Measurements from ENCODE around the gene CASK. TPM values are rescaled to one million over a fixed set of nuclear protein-coding genes. Genes with fewer than 3 reads are reported as not detected.

The CASK gene
- total and polyA plus RNA-seq, 4 experiments from 2014 or later = 3.8 to 116 (median 68.6) TPM

- peak overlapping the region in 2 of 7 donors; percentile 5 to 48 for H3K27ac Mint-ChIP-seq
Measured at GRCh38 chrX:41672643-41673042, 250.7 kb downstream of the CASK start.

GRCh38 chrX:41671082-41671481 lies 252.3 kb downstream of the CASK start:
- H3K4me3 Mint-ChIP-seq = no peak overlapping the region

More at GRCh38 chrX:41672643-41673042, 250.7 kb downstream of the CASK start:
- H3K4me1 Mint-ChIP-seq = peaks cover 6 to 20% (median 11%) of the 10 kb centered on the region in 4 donors
- Histone ChIP-seq H3K9me3 (ENCODE audit: control insufficient read depth in 1 of 2, low read length in 2 of 2) (no peaks in the 10 kb centered on the region), H3K27ac (ENCODE audit: low read depth, low read length) (no peak overlapping the region), H3K36me3 (ENCODE audit: insufficient read depth, low read length) (no peaks in the 10 kb centered on the region), H3K27me3 (ENCODE audit: insufficient read depth, low read length) (no peaks in the 10 kb centered on the region), H3K4me1 (ENCODE audit: insufficient read depth, low read length) (no peaks in the 10 kb centered on the region), H3K4me3 (ENCODE audit: low read length in 2 of 2) (no peak overlapping the region)
- ChIA-PET CTCF (ENCODE audit: partially characterized antibody) (no interaction called here), POLR2A (ENCODE audit: partially characterized antibody) (no interaction called here)
- no peak overlapping the region for H3K4me3 Mint-ChIP-seq
- intact Hi-C loops (cut with micrococcal nuclease) = no loop called here
- no peaks in the 10 kb centered on the region for H3K27me3 Mint-ChIP-seq
- DNase-seq = no peak
- H3K9me3 Mint-ChIP-seq = peaks cover 0 to 4% (median 0%) of the 10 kb centered on the region in 8 donors
- peaks cover 12 to 29% of the 10 kb centered on the region in 2 donors for H3K36me3 Mint-ChIP-seq

GRCh38 chrX:41670112-41670511 lies 253.2 kb downstream of the CASK start:
- no peaks in the 10 kb centered on the region for H3K36me3 ChIP-seq (ENCODE audit: insufficient read depth, low read length)
- H3K36me3 Mint-ChIP-seq = peaks cover 13 to 35% of the 10 kb centered on the region in 2 donors
- no peaks in the 10 kb centered on the region for H3K9me3 ChIP-seq (ENCODE audit: control insufficient read depth in 1 of 2, low read length in 2 of 2)
- no peaks in the 10 kb centered on the region for H3K9me3 Mint-ChIP-seq
- no peak overlapping the region for H3K4me3 ChIP-seq (ENCODE audit: low read length in 2 of 2)
- no peaks in the 10 kb centered on the region for H3K27me3 ChIP-seq (ENCODE audit: insufficient read depth, low read length)
- no peak for DNase-seq
- no peak overlapping the region for H3K27ac Mint-ChIP-seq
- H3K27me3 Mint-ChIP-seq = no peaks in the 10 kb centered on the region
- H3K27ac ChIP-seq (ENCODE audit: low read depth, low read length) = no peak overlapping the region
- intact Hi-C loops (cut with micrococcal nuclease) = no loop called here
- CTCF ChIA-PET (ENCODE audit: partially characterized antibody) = no interaction called here
- H3K4me1 Mint-ChIP-seq = peaks cover 8 to 32% (median 20%) of the 10 kb centered on the region in 4 donors
- POLR2A ChIA-PET (ENCODE audit: partially characterized antibody) = no interaction called here
- H3K4me1 ChIP-seq (ENCODE audit: insufficient read depth, low read length) = peaks cover 10% of the 10 kb centered on the region
- no peak overlapping the region for H3K4me3 Mint-ChIP-seq

More at GRCh38 chrX:41671082-41671481, 252.3 kb downstream of the CASK start:
- CTCF ChIA-PET (ENCODE audit: partially characterized antibody) = no interaction called here
- Mint-ChIP-seq H3K9me3 (no peaks in the 10 kb centered on the region), H3K27ac (peak overlapping the region in 2 of 7 donors; percentile 32 to 35), H3K4me1 (peaks cover 8 to 31% (median 18%) of the 10 kb centered on the region in 4 donors), H3K27me3 (no peaks in the 10 kb centered on the region), H3K36me3 (peaks cover 12 to 28% of the 10 kb centered on the region in 2 donors)
- no peak overlapping the region for H3K27ac ChIP-seq (ENCODE audit: low read depth, low read length)
- POLR2A ChIA-PET (ENCODE audit: partially characterized antibody) = no interaction called here
- no peak overlapping the region for H3K4me3 ChIP-seq (ENCODE audit: low read length in 2 of 2)
- H3K4me1 ChIP-seq (ENCODE audit: insufficient read depth, low read length) = peaks cover 9% of the 10 kb centered on the region
- no peaks in the 10 kb centered on the region for H3K36me3 ChIP-seq (ENCODE audit: insufficient read depth, low read length)
- no peaks in the 10 kb centered on the region for H3K9me3 ChIP-seq (ENCODE audit: control insufficient read depth in 1 of 2, low read length in 2 of 2)
- intact Hi-C loops (cut with micrococcal nuclease) = no loop called here
- DNase-seq = no peak
- no peaks in the 10 kb centered on the region for H3K27me3 ChIP-seq (ENCODE audit: insufficient read depth, low read length)

- H3K27me3 ChIP-seq (ENCODE audit: insufficient read depth, low read length) = no peaks in the 10 kb centered on the region
- no peaks in the 10 kb centered on the region for H3K36me3 ChIP-seq (ENCODE audit: insufficient read depth, low read length)
- DNase-seq = no peak
- no peaks in the 10 kb centered on the region for H3K9me3 ChIP-seq (ENCODE audit: control insufficient read depth in 1 of 2, low read length in 2 of 2)
- intact Hi-C loops (cut with micrococcal nuclease) = no loop called here
- Mint-ChIP-seq H3K36me3 (peaks cover 17 to 40% of the 10 kb centered on the region in 2 donors), H3K27me3 (no peaks in the 10 kb centered on the region), H3K27ac (peak overlapping the region in 1 of 7 donors; percentile 69), H3K9me3 (no peaks in the 10 kb centered on the region), H3K4me3 (no peak overlapping the region), H3K4me1 (peaks cover 6 to 28% (median 17%) of the 10 kb centered on the region in 4 donors)
- peaks cover 10% of the 10 kb centered on the region for H3K4me1 ChIP-seq (ENCODE audit: insufficient read depth, low read length)
- no peak overlapping the region for H3K27ac ChIP-seq (ENCODE audit: low read depth, low read length)
- POLR2A ChIA-PET (ENCODE audit: partially characterized antibody) = no interaction called here
- CTCF ChIA-PET (ENCODE audit: partially characterized antibody) = interaction anchor here (0.7 kb wide), 1 partner anchor 9 kb away, joined by 3 read pairs; no protein-coding TSS in a partner anchor
- no peak overlapping the region for H3K4me3 ChIP-seq (ENCODE audit: low read length in 2 of 2)
Measured at GRCh38 chrX:41667631-41668030, 255.7 kb downstream of the CASK start.

- DNase-seq = no peak
- no peak overlapping the region for H3K4me3 ChIP-seq (ENCODE audit: low read length in 2 of 2)
- no peaks in the 10 kb centered on the region for H3K36me3 ChIP-seq (ENCODE audit: insufficient read depth, low read length)
- intact Hi-C loops (cut with micrococcal nuclease) = no loop called here
- H3K9me3 ChIP-seq (ENCODE audit: control insufficient read depth in 1 of 2, low read length in 2 of 2) = no peaks in the 10 kb centered on the region
- H3K27ac ChIP-seq (ENCODE audit: low read depth, low read length) = no peak overlapping the region
- peaks cover 10% of the 10 kb centered on the region for H3K4me1 ChIP-seq (ENCODE audit: insufficient read depth, low read length)
- H3K4me3 Mint-ChIP-seq = no peak overlapping the region
- peak overlapping the region in 2 of 7 donors; percentile 2 to 43 for H3K27ac Mint-ChIP-seq
- no peaks in the 10 kb centered on the region for H3K27me3 ChIP-seq (ENCODE audit: insufficient read depth, low read length)
- no peaks in the 10 kb centered on the region for H3K27me3 Mint-ChIP-seq
- peaks cover 6 to 25% (median 14%) of the 10 kb centered on the region in 4 donors for H3K4me1 Mint-ChIP-seq
- CTCF ChIA-PET (ENCODE audit: partially characterized antibody) = no interaction called here
- POLR2A ChIA-PET (ENCODE audit: partially characterized antibody) = interaction anchor here (1.3 kb wide), 1 partner anchor 8 kb away, joined by 3 read pairs; no protein-coding TSS in a partner anchor
- H3K9me3 Mint-ChIP-seq = no peaks in the 10 kb centered on the region
- peaks cover 22 to 44% of the 10 kb centered on the region in 2 donors for H3K36me3 Mint-ChIP-seq
Measured at GRCh38 chrX:41666251-41666650, 257.1 kb downstream of the CASK start.

GRCh38 chrX:41665686-41666085 lies 257.7 kb downstream of the CASK start:
- Mint-ChIP-seq H3K27ac (peak overlapping the region in 2 of 7 donors; percentile 1 to 42), H3K4me3 (no peak overlapping the region), H3K4me1 (peaks cover 6 to 25% (median 14%) of the 10 kb centered on the region in 4 donors), H3K36me3 (peaks cover 25 to 42% of the 10 kb centered on the region in 2 donors), H3K9me3 (no peaks in the 10 kb centered on the region), H3K27me3 (no peaks in the 10 kb centered on the region)
- intact Hi-C loops (cut with micrococcal nuclease) = no loop called here
- Histone ChIP-seq H3K4me3 (ENCODE audit: low read length in 2 of 2) (no peak overlapping the region), H3K9me3 (ENCODE audit: control insufficient read depth in 1 of 2, low read length in 2 of 2) (no peaks in the 10 kb centered on the region), H3K36me3 (ENCODE audit: insufficient read depth, low read length) (no peaks in the 10 kb centered on the region), H3K27me3 (ENCODE audit: insufficient read depth, low read length) (no peaks in the 10 kb centered on the region), H3K27ac (ENCODE audit: low read depth, low read length) (no peak overlapping the region), H3K4me1 (ENCODE audit: insufficient read depth, low read length) (peaks cover 10% of the 10 kb centered on the region)
- POLR2A ChIA-PET (ENCODE audit: partially characterized antibody) = no interaction called here
- CTCF ChIA-PET (ENCODE audit: partially characterized antibody) = no interaction called here
- no peak for DNase-seq

GRCh38 chrX:41664908-41665307 lies 258.4 kb downstream of the CASK start:
- Histone ChIP-seq H3K27ac (ENCODE audit: low read depth, low read length) (no peak overlapping the region), H3K36me3 (ENCODE audit: insufficient read depth, low read length) (peaks cover 5% of the 10 kb centered on the region), H3K4me3 (ENCODE audit: low read length in 2 of 2) (no peak overlapping the region), H3K4me1 (ENCODE audit: insufficient read depth, low read length) (peaks cover 10% of the 10 kb centered on the region), H3K9me3 (ENCODE audit: control insufficient read depth in 1 of 2, low read length in 2 of 2) (no peaks in the 10 kb centered on the region), H3K27me3 (ENCODE audit: insufficient read depth, low read length) (no peaks in the 10 kb centered on the region)
- no peaks in the 10 kb centered on the region for H3K9me3 Mint-ChIP-seq
- intact Hi-C loops (cut with micrococcal nuclease) = no loop called here
- POLR2A ChIA-PET (ENCODE audit: partially characterized antibody) = no interaction called here
- DNase-seq = no peak
- H3K27ac Mint-ChIP-seq = no peak overlapping the region
- peaks cover 28 to 41% of the 10 kb centered on the region in 2 donors for H3K36me3 Mint-ChIP-seq
- H3K4me1 Mint-ChIP-seq = peaks cover 6 to 25% (median 14%) of the 10 kb centered on the region in 4 donors
- no peak overlapping the region for H3K4me3 Mint-ChIP-seq
- CTCF ChIA-PET (ENCODE audit: partially characterized antibody) = no interaction called here
- H3K27me3 Mint-ChIP-seq = no peaks in the 10 kb centered on the region
